Suprapubic skin (tissue), 4 donors: ENCODE results near the gene MYH6.

ENCODE experiments used
- POLR2A ChIP-seq, 2 donors: fragments of 450-650 bp; IDR thresholded peaks; one replicate each; pipeline ENCODE4 v1.6.1; 2017; ENCODE audit warnings: antibody characterized with exemption in 2 of 2, mild to moderate bottlenecking in 2 of 2, moderate library complexity in 2 of 2
- POLR2AphosphoS5 ChIP-seq, 3 donors: sonication (generic); formaldehyde crosslinking; IDR thresholded peaks; one replicate each; pipeline ENCODE4 v1.6.1; 2017; ENCODE audit warnings: antibody characterized with exemption in 3 of 3
- TF ChIP-seq, protein P1 (sequence below), 2 donors: fragments of 200-600 bp in 1 of 2; fragments of 450-650 bp in 1 of 2; sonication (generic) in 1 of 2; IDR thresholded peaks; one replicate each; pipeline ENCODE4 v1.5.1; 2016 to 2019; ENCODE audit warnings: antibody characterized with exemption in 2 of 2, mild to moderate bottlenecking in 1 of 2, moderate library complexity in 1 of 2

DNA sequence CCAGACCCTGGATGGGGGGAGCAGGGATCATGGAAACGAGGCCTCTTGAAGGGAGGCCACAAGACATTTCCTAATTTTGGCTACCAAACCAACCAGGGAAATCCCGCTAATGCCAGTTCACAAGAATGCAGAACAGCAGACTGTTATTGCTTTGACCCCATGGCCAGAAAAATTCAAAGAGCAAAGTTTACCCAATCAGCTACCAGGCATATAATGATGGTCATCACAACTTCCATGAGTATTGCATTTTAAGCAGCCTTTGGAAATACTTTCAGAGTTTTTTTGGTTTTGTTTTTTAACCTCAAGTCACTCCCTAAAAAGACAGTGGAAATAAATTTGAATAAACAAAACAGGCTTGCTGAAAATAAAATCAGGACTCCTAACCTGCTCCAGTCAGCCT lies 35.6 kb downstream of the MYH6 start, which contains the start of gene IL25:
- TF ChIP-seq, protein P1, sequence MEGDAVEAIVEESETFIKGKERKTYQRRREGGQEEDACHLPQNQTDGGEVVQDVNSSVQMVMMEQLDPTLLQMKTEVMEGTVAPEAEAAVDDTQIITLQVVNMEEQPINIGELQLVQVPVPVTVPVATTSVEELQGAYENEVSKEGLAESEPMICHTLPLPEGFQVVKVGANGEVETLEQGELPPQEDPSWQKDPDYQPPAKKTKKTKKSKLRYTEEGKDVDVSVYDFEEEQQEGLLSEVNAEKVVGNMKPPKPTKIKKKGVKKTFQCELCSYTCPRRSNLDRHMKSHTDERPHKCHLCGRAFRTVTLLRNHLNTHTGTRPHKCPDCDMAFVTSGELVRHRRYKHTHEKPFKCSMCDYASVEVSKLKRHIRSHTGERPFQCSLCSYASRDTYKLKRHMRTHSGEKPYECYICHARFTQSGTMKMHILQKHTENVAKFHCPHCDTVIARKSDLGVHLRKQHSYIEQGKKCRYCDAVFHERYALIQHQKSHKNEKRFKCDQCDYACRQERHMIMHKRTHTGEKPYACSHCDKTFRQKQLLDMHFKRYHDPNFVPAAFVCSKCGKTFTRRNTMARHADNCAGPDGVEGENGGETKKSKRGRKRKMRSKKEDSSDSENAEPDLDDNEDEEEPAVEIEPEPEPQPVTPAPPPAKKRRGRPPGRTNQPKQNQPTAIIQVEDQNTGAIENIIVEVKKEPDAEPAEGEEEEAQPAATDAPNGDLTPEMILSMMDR (IDR thresholded peaks at IDR 0.05): no peak
- TF ChIP-seq POLR2AphosphoS5 (IDR thresholded peaks at IDR 0.05) (no peak), POLR2A (IDR thresholded peaks at IDR 0.05) (no peak)
